Measurements from ENCODE around the gene DIP2C.
A peak's percentile ranks its signal among the peaks of the same experiment; 100 is the strongest.

Gene DIP2C

GRCh38 chr10:299969-300368, 389.5 kb downstream of the DIP2C start:
- DNase-seq (ENCODE audit: low read depth) = no peak
- no peak for TF ChIP-seq CTCF (IDR thresholded peaks at IDR 0.05; ENCODE audit: low read length, missing control alignments)
- H3K4me3 ChIP-seq (replicated peaks; ENCODE audit: low read depth, low read length) = no peak overlapping the region

- no peak for TF ChIP-seq CTCF (IDR thresholded peaks at IDR 0.05; ENCODE audit: low read length, missing control alignments)
- H3K4me3 ChIP-seq (replicated peaks; ENCODE audit: low read depth, low read length) = no peak overlapping the region
- DNase-seq (ENCODE audit: low read depth) = no peak
Observed at GRCh38 chr10:299512-299911, 390.0 kb downstream of the DIP2C start.

- no peak for TF ChIP-seq CTCF (IDR thresholded peaks at IDR 0.05; ENCODE audit: low read length, missing control alignments)
- no peak overlapping the region for H3K4me3 ChIP-seq (replicated peaks; ENCODE audit: low read depth, low read length)
- no peak for DNase-seq (ENCODE audit: low read depth)
Observed at GRCh38 chr10:298033-298432, 391.4 kb downstream of the DIP2C start.

- peak; percentile 63 for DNase-seq (ENCODE audit: low read depth)
- peak overlapping the region; percentile 30 for H3K4me3 ChIP-seq (replicated peaks; ENCODE audit: low read depth, low read length)
- no peak for TF ChIP-seq CTCF (IDR thresholded peaks at IDR 0.05; ENCODE audit: low read length, missing control alignments)
Observed at GRCh38 chr10:297567-297966, 391.9 kb downstream of the DIP2C start.

GRCh38 chr10:293636-294035, 395.8 kb downstream of the DIP2C start:
- no peak overlapping the region for H3K4me3 ChIP-seq (replicated peaks; ENCODE audit: low read depth, low read length)
- DNase-seq (ENCODE audit: low read depth) = no peak
- no peak for TF ChIP-seq CTCF (IDR thresholded peaks at IDR 0.05; ENCODE audit: low read length, missing control alignments)

- no peak for TF ChIP-seq CTCF (IDR thresholded peaks at IDR 0.05; ENCODE audit: low read length, missing control alignments)
- no peak overlapping the region for H3K4me3 ChIP-seq (replicated peaks; ENCODE audit: low read depth, low read length)
- peak; percentile 85 for DNase-seq (ENCODE audit: low read depth)
Observed at GRCh38 chr10:290026-290725, 399.3 kb downstream of the DIP2C start.

GRCh38 chr10:289581-289980, 399.9 kb downstream of the DIP2C start:
- no peak overlapping the region for H3K4me3 ChIP-seq (replicated peaks; ENCODE audit: low read depth, low read length)
- no peak for TF ChIP-seq CTCF (IDR thresholded peaks at IDR 0.05; ENCODE audit: low read length, missing control alignments)
- no peak for DNase-seq (ENCODE audit: low read depth)

Measured in fibroblast of pulmonary artery (primary cell).